Prostate gland (tissue), 2 donors: ENCODE results near the gene SYNGR1. TPM values are rescaled to one million over a fixed set of nuclear protein-coding genes. Genes with fewer than 3 reads are reported as not detected.

ENCODE experiments used
- DNase-seq: peaks from one replicate; pipeline ENCODE4 v3.0.0-alpha.2; 2019; ENCODE audit warnings: low spot score
- H3K27ac ChIP-seq, 2 donors: fragments of 200-600 bp; sonication (generic); 2 replicates each; pipeline ENCODE4 v1.5.1; 2017 to 2019
- H3K27me3 ChIP-seq: fragments of 200-600 bp; sonication (generic); replicated peaks from 2 replicates; pipeline ENCODE4 v1.5.1; 2019; ENCODE audit not compliant: insufficient read depth
- H3K36me3 ChIP-seq, 2 donors: fragments of 200-600 bp; sonication (generic); 1 replicate in 1 of 2; 2 replicates in 1 of 2; pipeline versions ENCODE4 v1.5.1 to v1.8.1; 2017 to 2019
- H3K4me1 ChIP-seq: fragments of 200-600 bp; sonication (generic); replicated peaks from 2 replicates; pipeline ENCODE4 v1.5.1; 2019
- H3K4me3 ChIP-seq, 2 donors: fragments of 200-600 bp; sonication (generic); 2 replicates each; pipeline ENCODE4 v1.5.1; 2017 to 2019
- H3K9me3 ChIP-seq: fragments of 200-600 bp; sonication (generic); 2 replicates; pipeline ENCODE4 v1.5.1; 2017
- POLR2A ChIP-seq: fragments of 450-650 bp; IDR thresholded peaks from one replicate; pipeline ENCODE4 v1.6.1; 2016; ENCODE audit warnings: antibody characterized with exemption, mild to moderate bottlenecking
- POLR2AphosphoS5 ChIP-seq: sonication (generic); formaldehyde crosslinking; IDR thresholded peaks from one replicate; pipeline ENCODE4 v1.6.1; 2017; ENCODE audit warnings: antibody characterized with exemption
- WGBS: methylation state at CpG from one replicate; pipeline ENCODE4 v1.1.5; 2018; 5-methylcytosine and 5-hydroxymethylcytosine counted together
- intact Hi-C: fragments of 100-400 bp; cut with DNase I; formaldehyde crosslinking; loops from one replicate; pipeline ENCODE4 v1.14.2; 2022
- total RNA-seq, 2 donors: library from RNA; depleted of rRNA; stranded (reverse); fragments of >200 nt; gene quantifications; one replicate each; pipeline ENCODE4 v1.1.0, GENCODE V29; 2016
- TF ChIP-seq, protein P1 (sequence below), 4 experiments: fragments of 200-600 bp in 2 of 4; fragments of 450-650 bp in 2 of 4; sonication (generic) in 2 of 4; IDR thresholded peaks; 1 replicate in 3 of 4; 2 replicates in 1 of 4; pipeline ENCODE4 v1.5.1; 2016 to 2019; ENCODE audit warnings: antibody characterized with exemption in 4 of 4, mild to moderate bottlenecking in 2 of 4, moderate library complexity in 2 of 4

The SYNGR1 gene
- total RNA-seq, 2 donors from 2014 or later: 38.3 to 43.8 TPM

DNA sequence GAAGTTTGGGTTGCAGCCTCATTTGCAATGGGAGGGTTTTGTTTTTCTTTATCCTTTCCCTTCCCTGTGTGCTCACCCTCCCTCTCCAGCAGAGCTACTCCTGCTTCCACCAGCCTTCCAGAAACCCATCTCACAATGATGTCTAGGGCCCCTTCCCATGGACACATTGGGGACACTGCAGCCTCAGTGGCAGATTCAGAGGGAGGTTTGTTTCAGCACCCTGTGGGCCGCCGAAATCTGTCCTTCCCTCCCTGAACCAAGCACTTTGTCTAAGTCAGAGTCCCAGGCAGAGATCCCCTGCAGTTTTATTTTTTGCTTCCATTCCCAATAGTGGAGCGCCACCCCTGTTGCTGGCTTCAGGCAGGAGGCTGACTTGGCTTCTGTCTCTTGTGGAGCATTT lies 8.6 kb upstream of the SYNGR1 start:
- H3K4me1 ChIP-seq: peaks cover 3% of the 10 kb centered on the region
- H3K27ac ChIP-seq: no peak overlapping the region
- TF ChIP-seq POLR2AphosphoS5 (no peak), POLR2A (no peak)
- TF ChIP-seq, protein P1, sequence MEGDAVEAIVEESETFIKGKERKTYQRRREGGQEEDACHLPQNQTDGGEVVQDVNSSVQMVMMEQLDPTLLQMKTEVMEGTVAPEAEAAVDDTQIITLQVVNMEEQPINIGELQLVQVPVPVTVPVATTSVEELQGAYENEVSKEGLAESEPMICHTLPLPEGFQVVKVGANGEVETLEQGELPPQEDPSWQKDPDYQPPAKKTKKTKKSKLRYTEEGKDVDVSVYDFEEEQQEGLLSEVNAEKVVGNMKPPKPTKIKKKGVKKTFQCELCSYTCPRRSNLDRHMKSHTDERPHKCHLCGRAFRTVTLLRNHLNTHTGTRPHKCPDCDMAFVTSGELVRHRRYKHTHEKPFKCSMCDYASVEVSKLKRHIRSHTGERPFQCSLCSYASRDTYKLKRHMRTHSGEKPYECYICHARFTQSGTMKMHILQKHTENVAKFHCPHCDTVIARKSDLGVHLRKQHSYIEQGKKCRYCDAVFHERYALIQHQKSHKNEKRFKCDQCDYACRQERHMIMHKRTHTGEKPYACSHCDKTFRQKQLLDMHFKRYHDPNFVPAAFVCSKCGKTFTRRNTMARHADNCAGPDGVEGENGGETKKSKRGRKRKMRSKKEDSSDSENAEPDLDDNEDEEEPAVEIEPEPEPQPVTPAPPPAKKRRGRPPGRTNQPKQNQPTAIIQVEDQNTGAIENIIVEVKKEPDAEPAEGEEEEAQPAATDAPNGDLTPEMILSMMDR (IDR thresholded peaks at IDR 0.05): no peak
- no peak overlapping the region for H3K4me3 ChIP-seq
- WGBS: 83% methylated on average over 3 of the region's 3 CpGs
- DNase-seq: no peak
- no peaks in the 10 kb centered on the region for H3K36me3 ChIP-seq
- intact Hi-C loops: loop anchor here (10.0 kb wide), 1 partner anchor 184 kb away; the partner anchor contains the start of gene ATF4
- no peaks in the 10 kb centered on the region for H3K27me3 ChIP-seq
- no peaks in the 10 kb centered on the region for H3K9me3 ChIP-seq

DNA sequence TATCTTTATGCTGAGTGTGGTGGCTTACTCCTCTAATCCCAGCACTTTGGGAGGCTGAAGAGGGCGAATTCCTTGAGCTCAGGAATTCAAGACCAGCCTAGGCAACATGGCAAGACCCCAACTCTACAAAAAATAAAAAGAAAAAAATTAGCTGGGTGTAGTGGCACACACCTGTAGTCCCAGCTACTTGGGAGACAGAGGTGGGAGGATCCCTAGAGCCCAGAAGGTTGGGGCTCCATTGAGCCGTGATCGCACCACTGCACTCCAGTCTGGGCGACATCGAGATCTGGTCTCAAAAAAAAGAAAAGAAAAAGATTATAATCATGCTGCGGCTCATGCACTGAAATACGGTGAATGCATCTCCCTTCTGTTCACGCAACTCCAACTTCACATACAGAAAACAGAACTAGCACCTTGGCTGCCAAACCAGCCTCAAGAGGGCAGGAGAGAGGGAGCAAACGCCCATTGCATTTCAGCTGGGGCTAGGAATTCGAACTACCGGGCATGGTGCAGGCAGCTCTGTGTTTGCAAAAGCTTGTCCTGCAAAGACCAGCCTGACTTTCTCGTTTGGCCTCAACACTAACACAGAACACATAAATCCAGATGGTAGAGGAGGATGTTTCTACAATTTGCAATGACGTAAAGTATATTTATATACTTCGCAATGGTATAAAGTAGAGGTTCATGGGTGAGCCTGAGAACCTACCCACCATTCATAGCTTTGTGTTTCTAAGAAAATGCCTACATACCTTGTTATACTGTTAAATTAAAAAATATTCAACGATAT lies 6.3 kb upstream of the SYNGR1 start:
- no peaks in the 10 kb centered on the region for H3K9me3 ChIP-seq
- H3K36me3 ChIP-seq: no peaks in the 10 kb centered on the region
- peak; percentile 76 for DNase-seq
- WGBS: 26% methylated on average over 14 of the region's 15 CpGs
- intact Hi-C loops: loop anchor here (10.0 kb wide), 1 partner anchor 181 kb away; the partner anchor contains the start of gene ATF4
- H3K4me1 ChIP-seq: peaks cover 3% of the 10 kb centered on the region
- no peak overlapping the region for H3K4me3 ChIP-seq
- TF ChIP-seq, protein P1 (IDR thresholded peaks at IDR 0.05): peak in 3 of 4 experiments; percentile 53 to 73 (median 70)
- TF ChIP-seq POLR2AphosphoS5: peak; percentile 76
- no peak for TF ChIP-seq POLR2A
- H3K27me3 ChIP-seq: no peaks in the 10 kb centered on the region
- peak overlapping the region in 1 of 2 donors; percentile 17 for H3K27ac ChIP-seq

- intact Hi-C loops: loop anchor here (10.0 kb wide), 1 partner anchor 181 kb away; the partner anchor contains the start of gene ATF4
- DNase-seq: no peak
- Histone ChIP-seq H3K4me1 (peaks cover 3% of the 10 kb centered on the region), H3K9me3 (no peaks in the 10 kb centered on the region), H3K36me3 (no peaks in the 10 kb centered on the region), H3K27me3 (no peaks in the 10 kb centered on the region), H3K27ac (peak overlapping the region in 1 of 2 donors; percentile 17), H3K4me3 (no peak overlapping the region)
- no peak for TF ChIP-seq POLR2A
- TF ChIP-seq, protein P1 (IDR thresholded peaks at IDR 0.05): no peak
- no peak for TF ChIP-seq POLR2AphosphoS5
- 66% methylated on average over 8 of the region's 8 CpGs for WGBS
These were observed 5.8 kb upstream of the SYNGR1 start for GRCh38 chr22:39344046-39344390.

DNA sequence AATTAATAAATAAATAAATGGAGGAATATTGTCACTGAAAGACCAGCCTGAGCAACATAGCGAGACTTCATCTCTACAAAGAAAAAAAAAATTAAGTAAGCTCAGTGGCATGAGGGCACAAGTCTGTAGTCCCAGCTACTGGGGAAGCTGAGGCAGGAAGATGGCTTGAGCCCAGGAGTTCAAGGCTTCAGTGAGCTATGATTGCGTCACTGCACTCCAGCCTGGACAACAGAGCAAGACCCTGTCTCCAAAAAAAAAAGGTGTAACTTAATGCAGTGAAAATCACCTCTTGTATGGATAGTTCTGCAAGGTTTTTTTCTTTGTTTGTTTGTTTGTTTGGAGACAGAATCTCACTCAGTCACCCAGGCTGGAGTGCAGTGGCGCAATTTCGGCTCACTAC lies 4.6 kb upstream of the SYNGR1 start:
- peaks cover 3% of the 10 kb centered on the region for H3K4me1 ChIP-seq
- TF ChIP-seq, protein P1 (IDR thresholded peaks at IDR 0.05): no peak
- no peak for TF ChIP-seq POLR2A
- no peak for TF ChIP-seq POLR2AphosphoS5

More for the DNA sequence above, 4.6 kb upstream of the SYNGR1 start:
- WGBS: 96% methylated on average over 4 of the region's 4 CpGs
- H3K27me3 ChIP-seq: no peaks in the 10 kb centered on the region
- no peak overlapping the region for H3K27ac ChIP-seq
- intact Hi-C loops: loop anchor here (10.0 kb wide), 1 partner anchor 180 kb away; the partner anchor contains the start of gene ATF4
- no peaks in the 10 kb centered on the region for H3K9me3 ChIP-seq
- no peak overlapping the region for H3K4me3 ChIP-seq
- DNase-seq: no peak
- no peaks in the 10 kb centered on the region for H3K36me3 ChIP-seq
